H9 (cell line): ENCODE data around the gene RGS2. TPM values are rescaled to one million over a fixed set of nuclear protein-coding genes. Genes with fewer than 3 reads are reported as not detected.

Experiments
- DNase-seq: peaks from one replicate; pipeline ENCODE4 v3.0.0-alpha.2; 2017
- H2AFZ ChIP-seq: one replicate; pipeline ENCODE4 v1.6.1; 2013; ENCODE audit warnings: mild to moderate bottlenecking, low read length, control low read depth, moderate library complexity
- H2AK5ac ChIP-seq: 2 replicates; pipeline ENCODE4 v1.6.1; 2013; ENCODE audit warnings: low read length, control low read depth, mixed read lengths; ENCODE audit not compliant: insufficient read length
- H2BK120ac ChIP-seq: one replicate; pipeline ENCODE4 v1.6.1; 2013; ENCODE audit warnings: low read depth, mild to moderate bottlenecking, low read length, control low read depth, inconsistent platforms; ENCODE audit not compliant: poor library complexity, severe bottlenecking
- H2BK12ac ChIP-seq: 2 replicates; pipeline ENCODE4 v1.6.1; 2013; ENCODE audit warnings: low read length, control low read depth, mixed read lengths, low read depth; ENCODE audit not compliant: insufficient read length
- H2BK15ac ChIP-seq: 2 replicates; pipeline ENCODE4 v1.6.1; 2013; ENCODE audit warnings: low read depth, low read length, control low read depth
- H2BK20ac ChIP-seq: one replicate; pipeline ENCODE4 v1.6.1; 2013; ENCODE audit warnings: low read depth, mild to moderate bottlenecking, low read length, control low read depth, inconsistent platforms; ENCODE audit not compliant: poor library complexity, severe bottlenecking
- H2BK5ac ChIP-seq: 2 replicates; pipeline ENCODE4 v1.6.1; 2013; ENCODE audit warnings: low read length, control low read depth, mixed read lengths; ENCODE audit not compliant: insufficient read length
- H3K14ac ChIP-seq: 2 replicates; pipeline ENCODE4 v1.6.1; 2013; ENCODE audit warnings: low read length, control low read depth; ENCODE audit not compliant: insufficient read depth
- H3K18ac ChIP-seq: 2 replicates; pipeline ENCODE4 v1.6.1; 2013; ENCODE audit warnings: low read depth, mild to moderate bottlenecking, mixed read lengths, low read length, control low read depth; ENCODE audit not compliant: insufficient read length
- H3K23ac ChIP-seq: 2 replicates; pipeline ENCODE4 v1.6.1; 2013; ENCODE audit warnings: low read length, control low read depth, mixed read lengths, low read depth; ENCODE audit not compliant: insufficient read length
- H3K23me2 ChIP-seq: 2 replicates; pipeline ENCODE4 v1.6.1; 2013; ENCODE audit warnings: low read depth, mild to moderate bottlenecking, mixed read lengths, low read length, control low read depth; ENCODE audit not compliant: insufficient read length, poor library complexity, severe bottlenecking
- H3K27ac ChIP-seq: 2 replicates; pipeline ENCODE4 v1.5.1; 2013; ENCODE audit warnings: low read length, control low read depth, mixed read lengths, low read depth; ENCODE audit not compliant: insufficient read length
- H3K27me3 ChIP-seq: 2 replicates; pipeline ENCODE4 v1.6.1; 2013; ENCODE audit warnings: low read length, control low read depth, inconsistent platforms; ENCODE audit not compliant: insufficient read depth
- H3K4ac ChIP-seq: 2 replicates; pipeline ENCODE4 v1.6.1; 2013; ENCODE audit warnings: low read depth, mild to moderate bottlenecking, control low read depth, inconsistent platforms, low read length, moderate library complexity
- H3K4me1 ChIP-seq: 2 replicates; pipeline ENCODE4 v1.6.1; 2013; ENCODE audit warnings: low read length, control low read depth, inconsistent platforms; ENCODE audit not compliant: insufficient read depth
- H3K4me2 ChIP-seq: 2 replicates; pipeline ENCODE4 v1.6.1; 2013; ENCODE audit warnings: low read length, control low read depth, mixed read lengths; ENCODE audit not compliant: insufficient read length, insufficient read depth
- H3K56ac ChIP-seq: 2 replicates; pipeline ENCODE4 v1.6.1; 2013; ENCODE audit warnings: low read depth, mild to moderate bottlenecking, mixed read lengths, low read length, control low read depth; ENCODE audit not compliant: insufficient read length
- H3K79me1 ChIP-seq: 2 replicates; pipeline ENCODE4 v1.6.1; 2013; ENCODE audit warnings: low read depth, mild to moderate bottlenecking, moderate library complexity, low read length, control low read depth, inconsistent platforms; ENCODE audit not compliant: insufficient read depth, poor library complexity, severe bottlenecking
- H3K79me2 ChIP-seq: 2 replicates; pipeline ENCODE4 v1.6.1; 2013; ENCODE audit warnings: low read length, control low read depth, inconsistent platforms; ENCODE audit not compliant: insufficient read depth
- H3K9ac ChIP-seq: 2 replicates; pipeline ENCODE4 v1.6.1; 2013; ENCODE audit warnings: low read length, control low read depth, mixed read lengths; ENCODE audit not compliant: insufficient read length; ENCODE audit errors: extremely low read depth
- H3K9me3 ChIP-seq: one replicate; pipeline ENCODE4 v1.6.1; 2013; ENCODE audit warnings: low read depth, low read length, inconsistent platforms; ENCODE audit not compliant: control insufficient read depth
- H3T11ph ChIP-seq: one replicate; pipeline ENCODE4 v1.6.1; 2013; ENCODE audit warnings: mild to moderate bottlenecking, low read length, control low read depth, inconsistent platforms
- H4K20me1 ChIP-seq: one replicate; pipeline ENCODE4 v1.6.1; 2013; ENCODE audit not compliant: control insufficient read depth, insufficient read length, insufficient read depth
- H4K5ac ChIP-seq: 2 replicates; pipeline ENCODE4 v1.6.1; 2013; ENCODE audit warnings: low read depth, mild to moderate bottlenecking, mixed read lengths, low read length, control low read depth; ENCODE audit not compliant: insufficient read length
- H4K8ac ChIP-seq: replicated peaks from 2 replicates; pipeline ENCODE4 v1.6.1; 2013; ENCODE audit warnings: low read length, control low read depth, mixed read lengths, low read depth; ENCODE audit not compliant: insufficient read length
- H4K91ac ChIP-seq: 2 replicates; pipeline ENCODE4 v1.6.1; 2013; ENCODE audit warnings: low read depth, mild to moderate bottlenecking, moderate library complexity, mixed read lengths, low read length, control low read depth; ENCODE audit not compliant: insufficient read length
- H3K27ac Mint-ChIP-seq, 3 experiments: 2 replicates in 2 of 3; 3 replicates in 1 of 3; pipeline ENCODE4 v1.8.0; 2020 to 2021; ENCODE audit warnings: mixed read lengths in 3 of 3, mild to moderate bottlenecking in 1 of 3, moderate library complexity in 1 of 3
- H3K27me3 Mint-ChIP-seq: 2 replicates; pipeline ENCODE4 v1.8.0; 2021; ENCODE audit warnings: low read depth, mild to moderate bottlenecking, moderate library complexity, mixed read lengths
- H3K36me3 Mint-ChIP-seq, 3 experiments: 2 replicates in 2 of 3; 3 replicates in 1 of 3; pipeline ENCODE4 v1.8.0; 2020 to 2021; ENCODE audit warnings: low read depth in 3 of 3, mixed read lengths in 3 of 3; ENCODE audit not compliant: insufficient read depth in 1 of 3
- H3K4me1 Mint-ChIP-seq, 2 experiments: 2 replicates each; pipeline ENCODE4 v1.8.0; 2020; ENCODE audit warnings: mixed read lengths in 2 of 2
- H3K4me3 Mint-ChIP-seq, 2 experiments: 2 replicates in 1 of 2; 3 replicates in 1 of 2; pipeline ENCODE4 v1.8.0; 2020 to 2021; ENCODE audit warnings: mild to moderate bottlenecking in 2 of 2, mixed read lengths in 2 of 2, moderate library complexity in 1 of 2
- H3K9me3 Mint-ChIP-seq, 2 experiments: 2 replicates in 1 of 2; 3 replicates in 1 of 2; pipeline ENCODE4 v1.8.0; 2020; ENCODE audit warnings: mild to moderate bottlenecking in 2 of 2, mixed read lengths in 2 of 2, moderate library complexity in 1 of 2
- whole genome bisulfite sequencing: extraction: QIAGEN DNeasy Blood & Tissue Kit; methylation state at CpG from one replicate; pipeline ENCODE4 v1.1.7; 2013; ENCODE audit warnings: missing lambda C conversion rate, low lambda C conversion rate, mixed read lengths; ENCODE audit not compliant: insufficient read length; ENCODE audit errors: extremely low coverage; 5-methylcytosine and 5-hydroxymethylcytosine counted together
- total RNA-seq: library from RNA; stranded (reverse); gene quantifications from 2 replicates; pipeline ENCODE4 v1.2.1, GENCODE V29; 2021
- TF ChIP-seq, protein P1 (sequence below): fragments of 200-600 bp; sonication (generic); conservative IDR thresholded peaks from 3 replicates; pipeline ENCODE4 v1.8.0; 2021; ENCODE audit warnings: antibody characterized with exemption, mild to moderate bottlenecking

RGS2 gene
- total RNA-seq, 1 experiment from 2014 or later = 13.9 TPM

DNA sequence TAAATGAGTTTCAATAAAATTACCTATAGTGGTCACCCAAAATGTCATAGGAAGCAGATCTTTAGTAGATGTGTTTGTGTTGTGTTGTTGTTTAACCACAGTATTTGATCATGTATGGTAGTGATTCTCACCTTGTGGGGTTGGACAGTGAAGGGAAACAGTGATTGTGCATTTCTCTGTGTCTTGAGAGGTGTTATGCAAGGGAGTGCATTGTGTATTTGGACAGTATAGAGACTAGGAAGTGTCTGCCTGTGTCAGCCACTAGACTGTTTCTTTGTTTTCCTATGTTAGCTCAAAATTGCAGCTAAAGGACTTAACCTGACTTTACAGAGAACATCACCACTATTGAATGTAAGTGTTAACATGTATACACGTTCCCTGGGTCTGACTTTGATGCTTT, 6.0 kb downstream of the RGS2 start:
- Histone ChIP-seq H3K23me2 (no peaks in the 10 kb centered on the region), H3T11ph (no peak overlapping the region), H2BK5ac (no peak overlapping the region), H3K14ac (no peak overlapping the region), H3K9ac (no peak overlapping the region), H3K27me3 (no peaks in the 10 kb centered on the region), H3K23ac (no peak overlapping the region), H3K56ac (no peak overlapping the region), H4K5ac (no peak overlapping the region), H3K18ac (no peak overlapping the region), H4K20me1 (no peaks in the 10 kb centered on the region), H2BK15ac (no peak overlapping the region), H2AFZ (no peak overlapping the region), H3K79me2 (no peaks in the 10 kb centered on the region; the same call in 1 of the 2 replicates), H4K8ac (no peak overlapping the region), H2BK12ac (no peak overlapping the region), H3K27ac (no peak overlapping the region), H2BK20ac (no peak overlapping the region), H3K4ac (no peak overlapping the region), H2AK5ac (no peak overlapping the region), H3K9me3 (no peaks in the 10 kb centered on the region), H3K4me1 (no peaks in the 10 kb centered on the region), H4K91ac (no peak overlapping the region), H2BK120ac (no peak overlapping the region), H3K79me1 (no peaks in the 10 kb centered on the region), H3K4me2 (no peak overlapping the region)
- Mint-ChIP-seq H3K9me3 (no peaks in the 10 kb centered on the region), H3K4me1 (peaks cover 13 to 14% of the 10 kb centered on the region in 2 experiments), H3K27ac (no peak overlapping the region; a peak in 1 of 7 replicates), H3K4me3 (no peak overlapping the region), H3K27me3 (no peaks in the 10 kb centered on the region), H3K36me3 (peaks cover 5 to 15% (median 11%) of the 10 kb centered on the region in 3 experiments; a peak in 6 of 7 replicates)
- TF ChIP-seq, protein P1, sequence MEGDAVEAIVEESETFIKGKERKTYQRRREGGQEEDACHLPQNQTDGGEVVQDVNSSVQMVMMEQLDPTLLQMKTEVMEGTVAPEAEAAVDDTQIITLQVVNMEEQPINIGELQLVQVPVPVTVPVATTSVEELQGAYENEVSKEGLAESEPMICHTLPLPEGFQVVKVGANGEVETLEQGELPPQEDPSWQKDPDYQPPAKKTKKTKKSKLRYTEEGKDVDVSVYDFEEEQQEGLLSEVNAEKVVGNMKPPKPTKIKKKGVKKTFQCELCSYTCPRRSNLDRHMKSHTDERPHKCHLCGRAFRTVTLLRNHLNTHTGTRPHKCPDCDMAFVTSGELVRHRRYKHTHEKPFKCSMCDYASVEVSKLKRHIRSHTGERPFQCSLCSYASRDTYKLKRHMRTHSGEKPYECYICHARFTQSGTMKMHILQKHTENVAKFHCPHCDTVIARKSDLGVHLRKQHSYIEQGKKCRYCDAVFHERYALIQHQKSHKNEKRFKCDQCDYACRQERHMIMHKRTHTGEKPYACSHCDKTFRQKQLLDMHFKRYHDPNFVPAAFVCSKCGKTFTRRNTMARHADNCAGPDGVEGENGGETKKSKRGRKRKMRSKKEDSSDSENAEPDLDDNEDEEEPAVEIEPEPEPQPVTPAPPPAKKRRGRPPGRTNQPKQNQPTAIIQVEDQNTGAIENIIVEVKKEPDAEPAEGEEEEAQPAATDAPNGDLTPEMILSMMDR = no peak
- no CpG with 5 or more reads among the region's 1 CpG for WGBS
- no peak for DNase-seq
